ENCODE measurements around the gene FADS3. TPM values are rescaled to one million over a fixed set of nuclear protein-coding genes. Genes with fewer than 3 reads are reported as not detected.
A peak's percentile ranks its signal among the peaks of the same experiment; 100 is the strongest.

The FADS3 gene
- total and polyA plus RNA-seq, 9 of the 15 experiments (the other 6 are each of a cell fraction or from before 2014, with no cell fraction given): 0.97 to 148 (median 92.7) TPM

GRCh38 chr11:61891331-61892084 is at the start of gene FADS3 (continued):
- TF ChIP-seq E2F6 (IDR thresholded peaks at IDR 0.05; ENCODE audit: borderline replicate concordance in 1 of 2, extremely low read depth in 1 of 2, insufficient read depth in 1 of 2, insufficient read length in 1 of 2, low read depth in 1 of 2, low read length in 1 of 2, poor library complexity in 1 of 2, severe bottlenecking in 1 of 2) (peak in 1 of 2 experiments; percentile 55), POU5F1 (IDR thresholded peaks at IDR 0.05; ENCODE audit: borderline replicate concordance, low read depth, low read length, partially characterized antibody) (no peak), PBX2 (CRISPR knock-in tag; IDR thresholded peaks at IDR 0.05; ENCODE audit: low read depth) (no peak), PBX2 (tag; conservative IDR thresholded peaks at IDR 0.05; ENCODE audit: low read depth) (no peak), ZBTB7A (IDR thresholded peaks at IDR 0.05; ENCODE audit: borderline replicate concordance, control insufficient read depth, low read depth, low read length) (peak; percentile 62; the same call in 1 of the 2 replicates), NFATC3 (IDR thresholded peaks at IDR 0.05) (no peak), CBX1 (IDR thresholded peaks at IDR 0.05; ENCODE audit: low read depth) (no peak), LEF1 (IDR thresholded peaks at IDR 0.05) (no peak), GMEB1 (CRISPR knock-in tag; IDR thresholded peaks at IDR 0.05) (peak; percentile 60), GTF3C2 (IDR thresholded peaks at IDR 0.05; ENCODE audit: borderline replicate concordance, extremely low read depth, insufficient read length) (no peak), NBN (IDR thresholded peaks at IDR 0.05; ENCODE audit: low read depth) (no peak), ETS1 (conservative IDR thresholded peaks at IDR 0.05; ENCODE audit: control insufficient read depth, low read depth, low read length) (peak; percentile 28; the same call in 1 of the 2 replicates), ZNF717 (CRISPR knock-in tag; IDR thresholded peaks at IDR 0.05) (no peak), JUN (IDR thresholded peaks at IDR 0.05; ENCODE audit: borderline replicate concordance, low read depth, low read length) (no peak), JUN (CRISPR knock-in tag; IDR thresholded peaks at IDR 0.05; ENCODE audit: borderline replicate concordance) (no peak), KLF10 (CRISPR knock-in tag; IDR thresholded peaks at IDR 0.05) (no peak), SPI1 (IDR thresholded peaks at IDR 0.05; ENCODE audit: borderline replicate concordance, low read depth, low read length) (no peak)

Data from K562 (cell line).